GM12878 (cell line): ENCODE data around the gene ACOT13.

ENCODE experiments used
- CHD2 ChIP-seq: IDR thresholded peaks from 2 replicates; pipeline ENCODE4 v1.6.1; 2011; ENCODE audit warnings: low read depth, low read length, improper control_type of control experiment, borderline replicate concordance
- CTCF ChIP-seq, 3 experiments: IDR thresholded peaks in 2 of 3; conservative IDR thresholded peaks in 1 of 3; 2 replicates each; pipeline ENCODE4 v1.5.1; 2011; ENCODE audit warnings: low read depth in 3 of 3, low read length in 3 of 3, mild to moderate bottlenecking in 3 of 3, control low read depth in 2 of 3, moderate library complexity in 2 of 3, inconsistent platforms in 1 of 3, mixed read lengths in 1 of 3; ENCODE audit not compliant: control insufficient read depth in 2 of 3, insufficient read depth in 1 of 3; ENCODE audit errors: extremely low read depth in 1 of 3
- PKNOX1 ChIP-seq: fragments of 450-650 bp; IDR thresholded peaks from 2 replicates; pipeline ENCODE4 v1.6.1; 2016; ENCODE audit warnings: mild to moderate bottlenecking
- ZBED1 ChIP-seq: IDR thresholded peaks from 2 replicates; pipeline ENCODE4 v1.6.1; 2016; ENCODE audit warnings: borderline replicate concordance

- TF ChIP-seq CTCF (IDR thresholded peaks at IDR 0.05 in 2 of 3, conservative IDR thresholded peaks at IDR 0.05 in 1 of 3; ENCODE audit: control insufficient read depth in 2 of 3, extremely low read depth in 1 of 3, insufficient read depth in 1 of 3, low read depth in 3 of 3, low read length in 3 of 3) (no peak), ZBED1 (no peak), PKNOX1 (no peak), CHD2 (no peak)
Measured at GRCh38 chr6:24621626-24622289, 45.1 kb upstream of the ACOT13 start.
